ENCODE results near the gene ICE1. TPM values are rescaled to one million over a fixed set of nuclear protein-coding genes. Genes with fewer than 3 reads are reported as not detected.

Gene ICE1
- total and polyA plus RNA-seq, 2 of the 4 experiments (the other 2 are of a cell fraction): 9.0 to 18.5 TPM

DNA sequence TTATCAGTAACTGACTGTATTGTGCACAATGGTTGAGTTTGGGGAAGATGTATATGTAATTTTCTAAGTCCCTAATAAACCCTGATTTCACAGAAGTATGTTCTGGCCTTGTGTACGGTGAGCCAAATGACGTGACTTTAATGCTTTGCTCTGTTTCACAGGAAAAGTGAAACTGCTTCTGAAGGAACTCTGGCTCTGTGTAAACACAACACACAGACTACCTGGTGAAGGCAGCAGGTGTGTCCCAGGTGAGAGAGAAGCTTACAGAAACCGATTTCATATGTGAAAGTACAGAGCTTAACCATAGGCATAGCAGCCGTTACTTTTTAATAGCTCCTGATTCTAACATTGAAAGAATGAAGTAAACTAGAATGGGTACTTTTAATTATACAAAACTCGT lies 31.9 kb downstream of the ICE1 start:
- no peaks in the 10 kb centered on the region for H3K27me3 ChIP-seq (ENCODE audit: control insufficient read depth, insufficient read depth, low read length)

More for the DNA sequence above, 31.9 kb downstream of the ICE1 start:
- no peak overlapping the region for H3K9ac ChIP-seq (ENCODE audit: low read depth, low read length)
- H3K4me1 ChIP-seq (ENCODE audit: control insufficient read depth, insufficient read depth, low read length): no peaks in the 10 kb centered on the region
- H2BK120ac ChIP-seq (ENCODE audit: low read depth, low read length): no peak overlapping the region
- POLR2A ChIA-PET (ENCODE audit: unreplicated experiment): no interaction called here
- no peak overlapping the region for H4K8ac ChIP-seq (ENCODE audit: low read depth in 2 of 2, low read length in 2 of 2)
- H3K4me3 ChIP-seq (ENCODE audit: insufficient read depth, low read depth, low read length): no peak overlapping the region
- no peaks in the 10 kb centered on the region for H4K20me1 ChIP-seq (ENCODE audit: insufficient read depth, low read length)
- no peak overlapping the region for H2AK9ac ChIP-seq (replicated peaks; ENCODE audit: low read depth, low read length, poor library complexity)
- DNase-seq (no peak), ATAC-seq (ENCODE audit: low read depth) (no peak)
- no peak for TF ChIP-seq MXI1 (IDR thresholded peaks at IDR 0.05; ENCODE audit: borderline replicate concordance, low read depth, low read length)
- TF ChIP-seq CEBPB (IDR thresholded peaks at IDR 0.05; ENCODE audit: low read depth, low read length): no peak
- no peak for TF ChIP-seq POLR2A (IDR thresholded peaks at IDR 0.05; ENCODE audit: low read depth, low read length)
- TF ChIP-seq BHLHE40 (IDR thresholded peaks at IDR 0.05; ENCODE audit: low read depth, low read length): no peak
- TF ChIP-seq, protein P1, sequence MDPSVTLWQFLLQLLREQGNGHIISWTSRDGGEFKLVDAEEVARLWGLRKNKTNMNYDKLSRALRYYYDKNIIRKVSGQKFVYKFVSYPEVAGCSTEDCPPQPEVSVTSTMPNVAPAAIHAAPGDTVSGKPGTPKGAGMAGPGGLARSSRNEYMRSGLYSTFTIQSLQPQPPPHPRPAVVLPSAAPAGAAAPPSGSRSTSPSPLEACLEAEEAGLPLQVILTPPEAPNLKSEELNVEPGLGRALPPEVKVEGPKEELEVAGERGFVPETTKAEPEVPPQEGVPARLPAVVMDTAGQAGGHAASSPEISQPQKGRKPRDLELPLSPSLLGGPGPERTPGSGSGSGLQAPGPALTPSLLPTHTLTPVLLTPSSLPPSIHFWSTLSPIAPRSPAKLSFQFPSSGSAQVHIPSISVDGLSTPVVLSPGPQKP (IDR thresholded peaks at IDR 0.05; ENCODE audit: borderline replicate concordance, low read depth, low read length): no peak
- TF ChIP-seq, protein P2, sequence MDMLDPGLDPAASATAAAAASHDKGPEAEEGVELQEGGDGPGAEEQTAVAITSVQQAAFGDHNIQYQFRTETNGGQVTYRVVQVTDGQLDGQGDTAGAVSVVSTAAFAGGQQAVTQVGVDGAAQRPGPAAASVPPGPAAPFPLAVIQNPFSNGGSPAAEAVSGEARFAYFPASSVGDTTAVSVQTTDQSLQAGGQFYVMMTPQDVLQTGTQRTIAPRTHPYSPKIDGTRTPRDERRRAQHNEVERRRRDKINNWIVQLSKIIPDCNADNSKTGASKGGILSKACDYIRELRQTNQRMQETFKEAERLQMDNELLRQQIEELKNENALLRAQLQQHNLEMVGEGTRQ (IDR thresholded peaks at IDR 0.05; ENCODE audit: low read depth, low read length): no peak
- TF ChIP-seq NFE2L2 (IDR thresholded peaks at IDR 0.05; ENCODE audit: low read depth, low read length): no peak
- no peak for TF ChIP-seq RFX5 (IDR thresholded peaks at IDR 0.05; ENCODE audit: low read depth, low read length)
- no peak for TF ChIP-seq CTCF (conservative IDR thresholded peaks at IDR 0.05; ENCODE audit: low read depth, low read length)
- TF ChIP-seq RCOR1 (IDR thresholded peaks at IDR 0.05; ENCODE audit: insufficient replicate concordance, low read length): no peak
- intact Hi-C loops (cut with micrococcal nuclease) (no loop called here), in situ Hi-C loops (cut with MboI; ENCODE audit: low sequenced_read_pairs) (no loop called here), dilution Hi-C loops (cut with HindIII; ENCODE audit: low sequenced_read_pairs, unreplicated experiment) (no loop called here)
- no peak overlapping the region for H3K23ac ChIP-seq (ENCODE audit: low read depth, low read length)
- no CpG with 5 or more reads among the region's 5 CpGs for WGBS, 2 experiments (ENCODE audit: extremely low coverage in 2 of 2, insufficient read length in 1 of 2)
- no peak overlapping the region for H2BK5ac ChIP-seq (ENCODE audit: low read depth, low read length, poor library complexity, severe bottlenecking)
- H3K9me3 ChIP-seq (ENCODE audit: control insufficient read depth, insufficient read depth, low read length): no peaks in the 10 kb centered on the region
- H2BK20ac ChIP-seq (ENCODE audit: low read depth, low read length): no peak overlapping the region
- H3K18ac ChIP-seq (ENCODE audit: low read depth, low read length): no peak overlapping the region
- no peak overlapping the region for H3K4ac ChIP-seq (ENCODE audit: low read depth, low read length)
- H3K9me1 ChIP-seq (ENCODE audit: insufficient read depth, low read length): peaks cover 5% of the 10 kb centered on the region; the same call in 1 of the 2 replicates
- no peak overlapping the region for H3K27ac ChIP-seq (ENCODE audit: insufficient read depth, low read length)
- no peak overlapping the region for H3K4me2 ChIP-seq (ENCODE audit: low read depth, low read length)
- H2BK15ac ChIP-seq (ENCODE audit: low read depth, low read length): no peak overlapping the region
- BruUV-seq (replicated peaks): no TSS peak
- H3K14ac ChIP-seq (replicated peaks; ENCODE audit: low read depth, low read length): no peak overlapping the region
- CTCF ChIA-PET: interaction anchor here (0.7 kb wide), 1 partner anchor 985 kb away, joined by 3 read pairs; no protein-coding TSS in a partner anchor
- no peak overlapping the region for H4K91ac ChIP-seq (ENCODE audit: insufficient read depth, low read depth, low read length)
- no peak overlapping the region for H2AK5ac ChIP-seq (ENCODE audit: low read depth, low read length)
- H2AFZ ChIP-seq (replicated peaks; ENCODE audit: low read length, poor library complexity): no peak overlapping the region
- H3K79me1 ChIP-seq (ENCODE audit: low read depth in 1 of 2, low read length in 2 of 2): peaks cover 1 to 3% of the 10 kb centered on the region in 2 experiments; a peak in 3 of 4 replicates
- H3K56ac ChIP-seq (ENCODE audit: extremely low read depth, insufficient read depth, low read length): no peak overlapping the region
- H3K36me3 ChIP-seq (ENCODE audit: control insufficient read depth, insufficient read depth, low read length): peaks cover 34% of the 10 kb centered on the region
- no peak overlapping the region for H4K5ac ChIP-seq (ENCODE audit: low read depth, low read length)
